OCI-LY3 (cell line): ENCODE results near the gene DST.

Experiments used
- H2AFZ ChIP-seq: fragments of 200-600, 300-600 bp; shearing (Covaris generic); 2 replicates; pipeline ENCODE4 v1.6.0; 2014; ENCODE audit warnings: antibody characterized with exemption, low read depth, low read length
- H3K27ac ChIP-seq: fragments of 200-600, 300-600 bp; sonication (generic); 2 replicates; pipeline ENCODE4 v1.5.1; 2014; ENCODE audit warnings: mild to moderate bottlenecking, low read length, moderate library complexity, mixed read lengths
- H3K27me3 ChIP-seq: fragments of 200-600, 300-600 bp; sonication (generic); 2 replicates; pipeline ENCODE4 v1.6.1; 2014; ENCODE audit warnings: low read depth, low read length, mixed read lengths
- H3K36me3 ChIP-seq: fragments of 200-600, 300-600 bp; sonication (generic); replicated peaks from 2 replicates; pipeline ENCODE3; 2014; ENCODE audit warnings: low read depth, low read length, mixed read lengths
- H3K4me1 ChIP-seq: fragments of 300-600, 200-600 bp; sonication (generic); 2 replicates; pipeline ENCODE4 v1.6.1; 2014; ENCODE audit warnings: low read length, mixed read lengths
- H3K4me2 ChIP-seq: fragments of 200-600, 300-600 bp; sonication (generic); 2 replicates; pipeline ENCODE4 v1.6.1; 2014; ENCODE audit warnings: low read length, mixed read lengths
- H3K4me3 ChIP-seq: fragments of 300-600, 200-600 bp; sonication (generic); 2 replicates; pipeline ENCODE4 v1.5.1; 2014; ENCODE audit warnings: antibody characterized with exemption, mild to moderate bottlenecking, low read length, moderate library complexity
- H3K79me2 ChIP-seq: fragments of 300-600, 200-600 bp; shearing (Covaris generic); 2 replicates; pipeline ENCODE4 v1.6.1; 2014; ENCODE audit warnings: mild to moderate bottlenecking, low read length, mixed read lengths
- H3K9ac ChIP-seq: fragments of 300-600, 200-600 bp; shearing (Covaris generic); 2 replicates; pipeline ENCODE4 v1.6.0; 2014; ENCODE audit warnings: mild to moderate bottlenecking, low read length, moderate library complexity
- H3K9me3 ChIP-seq: fragments of 200-600, 300-600 bp; shearing (Covaris generic); 2 replicates; pipeline ENCODE4 v1.6.1; 2014; ENCODE audit warnings: low read length, mixed read lengths; ENCODE audit not compliant: insufficient read depth
- H4K20me1 ChIP-seq: fragments of 200-600, 300-600 bp; sonication (generic); 2 replicates; pipeline ENCODE4 v1.6.1; 2016; ENCODE audit warnings: low read length, mixed read lengths; ENCODE audit not compliant: insufficient read depth
- EZH2phosphoT487 ChIP-seq: fragments of 200-600 bp; shearing (Covaris generic); IDR thresholded peaks from 2 replicates; pipeline ENCODE4 v1.6.1; 2018; ENCODE audit warnings: antibody characterized with exemption, mixed run types, low read depth
- TF ChIP-seq, protein P1 (sequence below): fragments of 200-600, 300-600 bp; sonication (generic); IDR thresholded peaks from 2 replicates; pipeline ENCODE4 v1.5.1; 2014; ENCODE audit warnings: antibody characterized with exemption, low read length, low read depth

The DST gene

DNA sequence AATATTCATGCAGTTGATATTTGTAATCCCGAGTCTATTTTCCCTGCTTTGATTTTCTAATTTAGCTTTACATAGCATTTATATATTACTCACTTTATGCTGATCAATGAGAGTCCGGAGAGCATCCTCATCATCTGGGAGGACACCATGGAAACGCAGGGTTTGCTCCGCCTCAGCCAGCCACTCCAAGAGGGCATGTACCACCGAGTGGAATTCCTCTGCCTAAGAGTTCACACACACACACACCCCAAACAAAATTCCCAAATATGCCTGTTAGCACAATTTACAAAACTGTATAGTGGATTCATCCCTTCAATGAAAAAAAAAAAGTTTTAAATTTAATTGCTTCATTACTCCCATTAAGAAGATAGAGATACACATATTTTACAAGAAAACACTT is 160.7 kb downstream of the DST start:
- no peaks in the 10 kb centered on the region for H3K27me3 ChIP-seq
- H2AFZ ChIP-seq = no peak overlapping the region
- no peak overlapping the region for H3K27ac ChIP-seq
- no peaks in the 10 kb centered on the region for H4K20me1 ChIP-seq
- no peaks in the 10 kb centered on the region for H3K4me1 ChIP-seq
- no peaks in the 10 kb centered on the region for H3K79me2 ChIP-seq
- peaks cover 6% of the 10 kb centered on the region for H3K36me3 ChIP-seq
- no peak overlapping the region for H3K4me2 ChIP-seq
- no peak overlapping the region for H3K9ac ChIP-seq
- TF ChIP-seq, protein P1, sequence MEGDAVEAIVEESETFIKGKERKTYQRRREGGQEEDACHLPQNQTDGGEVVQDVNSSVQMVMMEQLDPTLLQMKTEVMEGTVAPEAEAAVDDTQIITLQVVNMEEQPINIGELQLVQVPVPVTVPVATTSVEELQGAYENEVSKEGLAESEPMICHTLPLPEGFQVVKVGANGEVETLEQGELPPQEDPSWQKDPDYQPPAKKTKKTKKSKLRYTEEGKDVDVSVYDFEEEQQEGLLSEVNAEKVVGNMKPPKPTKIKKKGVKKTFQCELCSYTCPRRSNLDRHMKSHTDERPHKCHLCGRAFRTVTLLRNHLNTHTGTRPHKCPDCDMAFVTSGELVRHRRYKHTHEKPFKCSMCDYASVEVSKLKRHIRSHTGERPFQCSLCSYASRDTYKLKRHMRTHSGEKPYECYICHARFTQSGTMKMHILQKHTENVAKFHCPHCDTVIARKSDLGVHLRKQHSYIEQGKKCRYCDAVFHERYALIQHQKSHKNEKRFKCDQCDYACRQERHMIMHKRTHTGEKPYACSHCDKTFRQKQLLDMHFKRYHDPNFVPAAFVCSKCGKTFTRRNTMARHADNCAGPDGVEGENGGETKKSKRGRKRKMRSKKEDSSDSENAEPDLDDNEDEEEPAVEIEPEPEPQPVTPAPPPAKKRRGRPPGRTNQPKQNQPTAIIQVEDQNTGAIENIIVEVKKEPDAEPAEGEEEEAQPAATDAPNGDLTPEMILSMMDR = no peak
- no peak for TF ChIP-seq EZH2phosphoT487
- peaks cover 5% of the 10 kb centered on the region; the same call in 1 of the 2 replicates for H3K9me3 ChIP-seq
- no peak overlapping the region for H3K4me3 ChIP-seq

DNA sequence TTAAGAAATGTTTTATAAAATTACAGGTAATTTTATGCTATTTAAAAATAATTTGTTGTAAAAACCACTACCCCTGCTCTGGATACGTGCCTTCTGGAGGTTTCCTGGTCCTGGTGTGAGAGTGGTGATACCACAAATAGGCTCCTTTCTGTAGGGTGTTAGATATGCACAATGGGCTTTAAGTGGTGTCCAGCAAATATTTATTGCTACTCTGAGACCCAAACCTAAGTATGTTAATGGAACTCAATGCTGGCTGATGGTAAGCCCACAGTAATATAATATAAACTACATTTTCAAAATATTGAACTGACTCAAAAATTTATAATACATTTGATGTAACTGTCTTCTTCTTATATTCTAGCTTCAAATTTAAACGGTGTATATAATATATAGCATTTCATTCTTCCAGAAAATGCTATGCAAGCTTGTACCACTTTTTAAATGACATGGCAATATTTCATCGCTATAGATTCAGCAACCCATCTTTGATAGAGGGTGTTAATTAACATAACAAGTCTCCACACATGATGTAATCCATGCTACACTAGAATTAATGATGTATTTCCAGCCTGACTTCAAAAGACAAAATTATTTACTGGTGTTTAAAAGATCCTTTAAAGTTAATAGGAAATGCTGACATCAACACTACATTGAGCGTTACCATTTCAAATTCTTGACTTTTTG is 161.9 kb downstream of the DST start:
- Histone ChIP-seq H3K9me3 (peaks cover 5% of the 10 kb centered on the region; the same call in 1 of the 2 replicates), H3K4me1 (no peaks in the 10 kb centered on the region), H3K36me3 (peaks cover 6% of the 10 kb centered on the region), H3K4me3 (no peak overlapping the region), H3K9ac (no peak overlapping the region), H3K4me2 (no peak overlapping the region), H3K27ac (no peak overlapping the region), H3K27me3 (no peaks in the 10 kb centered on the region), H2AFZ (no peak overlapping the region), H3K79me2 (no peaks in the 10 kb centered on the region), H4K20me1 (no peaks in the 10 kb centered on the region)
- TF ChIP-seq, protein P1 = no peak

DNA sequence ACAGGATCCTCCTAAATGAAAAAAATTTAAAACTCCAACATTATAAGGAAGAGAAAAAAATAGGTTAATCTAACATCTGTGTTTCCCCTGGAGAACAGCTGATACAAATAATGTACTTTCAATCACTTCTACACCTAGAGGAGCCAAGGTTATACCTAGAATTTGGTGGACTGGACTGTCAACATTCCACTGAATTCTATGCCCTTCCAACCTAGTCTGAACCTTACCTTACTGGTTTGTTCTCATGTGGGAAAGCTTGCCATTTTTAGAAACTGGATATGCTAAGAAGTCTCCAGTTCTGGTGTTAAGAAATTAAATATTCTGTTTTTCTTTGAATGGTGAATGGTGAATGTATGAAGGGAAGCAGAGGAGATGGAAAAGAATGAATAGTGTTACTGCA is 162.4 kb downstream of the DST start:
- H3K36me3 ChIP-seq = peaks cover 6% of the 10 kb centered on the region
- no peaks in the 10 kb centered on the region for H3K79me2 ChIP-seq
- no peak overlapping the region for H3K9ac ChIP-seq
- no peak overlapping the region for H3K4me3 ChIP-seq
- H2AFZ ChIP-seq = no peak overlapping the region
- H3K4me2 ChIP-seq = no peak overlapping the region
- peaks cover 5% of the 10 kb centered on the region; the same call in 1 of the 2 replicates for H3K9me3 ChIP-seq
- H3K4me1 ChIP-seq = no peaks in the 10 kb centered on the region
- H3K27me3 ChIP-seq = no peaks in the 10 kb centered on the region
- no peak overlapping the region for H3K27ac ChIP-seq
- TF ChIP-seq, protein P1 = no peak
- TF ChIP-seq EZH2phosphoT487 = no peak
- no peaks in the 10 kb centered on the region for H4K20me1 ChIP-seq

DNA sequence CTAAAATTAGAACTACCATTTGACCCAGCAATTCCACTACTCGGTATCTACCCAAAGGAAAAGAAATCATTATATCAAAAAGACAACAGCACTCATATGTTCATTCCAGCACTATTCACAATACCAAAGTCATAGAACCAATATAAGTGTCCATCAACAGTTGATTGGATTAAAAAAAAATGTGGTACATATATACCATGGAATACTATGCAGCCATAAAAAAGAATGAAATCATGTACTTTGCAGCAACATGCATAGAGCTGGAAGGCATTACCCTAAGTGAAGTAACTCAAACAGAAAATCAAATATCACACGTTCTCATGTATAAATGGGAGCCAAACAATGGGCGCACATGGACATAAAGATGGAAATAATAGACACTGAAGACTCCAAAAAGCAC is 163.3 kb downstream of the DST start:
- Histone ChIP-seq H3K79me2 (no peaks in the 10 kb centered on the region), H2AFZ (no peak overlapping the region), H3K27ac (no peak overlapping the region), H3K27me3 (no peaks in the 10 kb centered on the region), H3K4me3 (no peak overlapping the region), H3K4me2 (no peak overlapping the region), H4K20me1 (no peaks in the 10 kb centered on the region), H3K9ac (no peak overlapping the region), H3K4me1 (no peaks in the 10 kb centered on the region), H3K9me3 (peaks cover 5% of the 10 kb centered on the region; the same call in 1 of the 2 replicates), H3K36me3 (peaks cover 6% of the 10 kb centered on the region)
- no peak for TF ChIP-seq EZH2phosphoT487
- TF ChIP-seq, protein P1 = no peak
